Lower leg skin (tissue), 4 donors: Measurements from ENCODE around the gene NSMCE4A. TPM values are rescaled to one million over a fixed set of nuclear protein-coding genes. Genes with fewer than 3 reads are reported as not detected.
"Not testable (repeated sequence)": the region's sequence is repeated elsewhere in the genome, so short reads cannot be mapped to it uniquely, and the experiment has no call there.

Experiments
- DNase-seq, 2 donors: peaks; one replicate each; pipeline ENCODE4 v3.0.0-alpha.2; 2019; ENCODE audit warnings: low spot score in 2 of 2
- H3K4me3 ChIP-seq: fragments of 200-600 bp; sonication (generic); 2 replicates; pipeline ENCODE4 v1.5.1; 2017; ENCODE audit warnings: mild to moderate bottlenecking, low read depth; ENCODE audit not compliant: poor library complexity, severe bottlenecking
- CTCF ChIP-seq, 3 donors: fragments of 450-650 bp; IDR thresholded peaks; one replicate each; pipeline ENCODE4 v1.5.1; 2016; ENCODE audit warnings: antibody characterized with exemption in 3 of 3, mild to moderate bottlenecking in 3 of 3, moderate library complexity in 2 of 3
- POLR2A ChIP-seq, 2 donors: fragments of 450-650 bp; IDR thresholded peaks; one replicate each; pipeline ENCODE4 v1.6.1; 2016 to 2017; ENCODE audit warnings: antibody characterized with exemption in 2 of 2, mild to moderate bottlenecking in 1 of 2, moderate library complexity in 1 of 2
- WGBS, 2 donors: methylation state at CpG; one replicate each; pipeline ENCODE4 v1.1.5; 2018; 5-methylcytosine and 5-hydroxymethylcytosine counted together
- intact Hi-C: fragments of 100-400 bp; cut with DNase I; formaldehyde crosslinking; loops from one replicate; pipeline ENCODE4 v1.15.0; 2023; ENCODE audit warnings: low total_unique reads
- total RNA-seq, 4 donors: library from RNA; depleted of rRNA; stranded (reverse); fragments of >200 nt; gene quantifications; one replicate each; pipeline ENCODE4 v1.1.0, GENCODE V29; 2016

NSMCE4A gene
- total RNA-seq, 4 donors from 2014 or later, result 51.1 to 77.0 (median 56.1) TPM

- intact Hi-C loops, result no loop called here
- DNase-seq, result peak in 1 of 2 donors; percentile 74
- no peak overlapping the region for H3K4me3 ChIP-seq
- no peak for TF ChIP-seq CTCF (IDR thresholded peaks at IDR 0.05)
- no peak for TF ChIP-seq POLR2A (IDR thresholded peaks at IDR 0.05)
- WGBS, 2 donors, result 45 to 49% methylated on average over 24 of the region's 24 CpGs
These were observed 44.5 kb upstream of the NSMCE4A start for GRCh38 chr10:122019414-122019975.

- intact Hi-C loops, result no loop called here
- no peak for TF ChIP-seq CTCF (IDR thresholded peaks at IDR 0.05)
- TF ChIP-seq POLR2A (IDR thresholded peaks at IDR 0.05), result no peak
These were observed 44.0 kb upstream of the NSMCE4A start for GRCh38 chr10:122018951-122019413.

GRCh38 chr10:122018491-122018890, 43.5 kb upstream of the NSMCE4A start:
- TF ChIP-seq CTCF (IDR thresholded peaks at IDR 0.05) (no peak), POLR2A (IDR thresholded peaks at IDR 0.05) (no peak)
- intact Hi-C loops, result no loop called here
- DNase-seq, result no peak
- 18 to 25% methylated on average over 7 of the region's 7 CpGs for WGBS, 2 donors
- no peak overlapping the region for H3K4me3 ChIP-seq

More at GRCh38 chr10:122018951-122019413, 44.0 kb upstream of the NSMCE4A start:
- WGBS, 2 donors, result 60 to 64% methylated on average over 16 of the region's 16 CpGs
- peak in 1 of 2 donors; percentile 54 for DNase-seq
- no peak overlapping the region for H3K4me3 ChIP-seq

GRCh38 chr10:122017926-122018325, 42.9 kb upstream of the NSMCE4A start:
- H3K4me3 ChIP-seq, DNase-seq, intact Hi-C loops: not testable (repeated sequence)
- WGBS, 2 donors, result 60 to 68% methylated on average over 4 of the region's 4 CpGs

GRCh38 chr10:122014652-122015248, 39.7 kb upstream of the NSMCE4A start:
- intact Hi-C loops, result no loop called here
- DNase-seq, result no peak
- WGBS, 2 donors, result 65 to 76% methylated on average over 3 of the region's 3 CpGs
- H3K4me3 ChIP-seq, result no peak overlapping the region
- no peak for TF ChIP-seq CTCF (IDR thresholded peaks at IDR 0.05)
- no peak for TF ChIP-seq POLR2A (IDR thresholded peaks at IDR 0.05)

- TF ChIP-seq CTCF (IDR thresholded peaks at IDR 0.05), result no peak
- no peak for TF ChIP-seq POLR2A (IDR thresholded peaks at IDR 0.05)
- H3K4me3 ChIP-seq, result no peak overlapping the region
- WGBS, 2 donors, result 79 to 89% methylated on average over 7 to 8 of the region's 8 CpGs
- DNase-seq, result no peak
- intact Hi-C loops, result no loop called here
These were observed 38.3 kb upstream of the NSMCE4A start for GRCh38 chr10:122013311-122013780.
